Ishikawa (cell line): ENCODE results near the gene IMMP2L.

ENCODE experiments used
- CEBPB ChIP-seq: IDR thresholded peaks from 2 replicates; pipeline ENCODE4 v1.6.1; 2012
- CREB1 ChIP-seq: IDR thresholded peaks from 2 replicates; pipeline ENCODE4 v1.6.1; 2012; ENCODE audit warnings: low read depth
- EP300 ChIP-seq: IDR thresholded peaks from 2 replicates; pipeline ENCODE4 v1.6.1; 2012; ENCODE audit warnings: borderline replicate concordance
- FOXM1 ChIP-seq: IDR thresholded peaks from 2 replicates; pipeline ENCODE4 v1.6.1; 2012; ENCODE audit warnings: low read depth, borderline replicate concordance
- MAX ChIP-seq: IDR thresholded peaks from 2 replicates; pipeline ENCODE4 v1.6.1; 2012
- RAD21 ChIP-seq: IDR thresholded peaks from 2 replicates; pipeline ENCODE4 v1.6.1; 2012; ENCODE audit warnings: low read depth
- TAF1 ChIP-seq: IDR thresholded peaks from 2 replicates; pipeline ENCODE4 v1.6.1; 2012; ENCODE audit warnings: low read depth, mild to moderate bottlenecking
- TEAD4 ChIP-seq: IDR thresholded peaks from 2 replicates; pipeline ENCODE4 v1.6.1; 2012
- USF1 ChIP-seq: IDR thresholded peaks from 2 replicates; pipeline ENCODE4 v1.6.1; 2012
- YY1 ChIP-seq: IDR thresholded peaks from 2 replicates; pipeline ENCODE4 v1.6.1; 2012; ENCODE audit warnings: low read depth
- ZBTB7A ChIP-seq: IDR thresholded peaks from 2 replicates; pipeline ENCODE4 v1.6.1; 2012; ENCODE audit warnings: low read depth
- TF ChIP-seq, protein P1 (sequence below): IDR thresholded peaks from 2 replicates; pipeline ENCODE4 v1.6.1; 2012; ENCODE audit warnings: low read depth, mild to moderate bottlenecking

DNA sequence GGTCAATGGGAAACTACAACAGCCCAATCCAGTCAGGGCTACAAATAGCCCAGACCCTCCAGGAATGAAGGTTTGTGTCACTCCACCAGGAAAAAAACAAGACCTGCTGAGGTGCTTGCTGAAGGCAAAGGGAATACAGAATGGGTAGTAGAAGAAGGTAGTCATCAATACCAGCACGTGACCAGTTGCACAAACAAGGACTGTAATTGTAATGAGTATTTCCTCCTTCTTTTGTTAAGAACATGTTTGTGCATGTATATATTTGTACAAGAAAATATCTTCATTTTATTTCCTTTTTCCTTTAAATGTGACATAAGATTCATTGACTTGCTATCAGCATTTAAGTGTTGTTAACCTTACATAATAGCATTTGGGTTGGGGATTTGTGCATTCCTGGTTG, 229.3 kb downstream of the IMMP2L start:
- TF ChIP-seq ZBTB7A (no peak), CREB1 (no peak), CEBPB (no peak), RAD21 (no peak), MAX (no peak), EP300 (no peak), YY1 (no peak), FOXM1 (no peak), USF1 (no peak), TAF1 (no peak), TEAD4 (no peak)
- TF ChIP-seq, protein P1, sequence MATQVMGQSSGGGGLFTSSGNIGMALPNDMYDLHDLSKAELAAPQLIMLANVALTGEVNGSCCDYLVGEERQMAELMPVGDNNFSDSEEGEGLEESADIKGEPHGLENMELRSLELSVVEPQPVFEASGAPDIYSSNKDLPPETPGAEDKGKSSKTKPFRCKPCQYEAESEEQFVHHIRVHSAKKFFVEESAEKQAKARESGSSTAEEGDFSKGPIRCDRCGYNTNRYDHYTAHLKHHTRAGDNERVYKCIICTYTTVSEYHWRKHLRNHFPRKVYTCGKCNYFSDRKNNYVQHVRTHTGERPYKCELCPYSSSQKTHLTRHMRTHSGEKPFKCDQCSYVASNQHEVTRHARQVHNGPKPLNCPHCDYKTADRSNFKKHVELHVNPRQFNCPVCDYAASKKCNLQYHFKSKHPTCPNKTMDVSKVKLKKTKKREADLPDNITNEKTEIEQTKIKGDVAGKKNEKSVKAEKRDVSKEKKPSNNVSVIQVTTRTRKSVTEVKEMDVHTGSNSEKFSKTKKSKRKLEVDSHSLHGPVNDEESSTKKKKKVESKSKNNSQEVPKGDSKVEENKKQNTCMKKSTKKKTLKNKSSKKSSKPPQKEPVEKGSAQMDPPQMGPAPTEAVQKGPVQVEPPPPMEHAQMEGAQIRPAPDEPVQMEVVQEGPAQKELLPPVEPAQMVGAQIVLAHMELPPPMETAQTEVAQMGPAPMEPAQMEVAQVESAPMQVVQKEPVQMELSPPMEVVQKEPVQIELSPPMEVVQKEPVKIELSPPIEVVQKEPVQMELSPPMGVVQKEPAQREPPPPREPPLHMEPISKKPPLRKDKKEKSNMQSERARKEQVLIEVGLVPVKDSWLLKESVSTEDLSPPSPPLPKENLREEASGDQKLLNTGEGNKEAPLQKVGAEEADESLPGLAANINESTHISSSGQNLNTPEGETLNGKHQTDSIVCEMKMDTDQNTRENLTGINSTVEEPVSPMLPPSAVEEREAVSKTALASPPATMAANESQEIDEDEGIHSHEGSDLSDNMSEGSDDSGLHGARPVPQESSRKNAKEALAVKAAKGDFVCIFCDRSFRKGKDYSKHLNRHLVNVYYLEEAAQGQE, result no peak
